ENCODE measurements around the gene HOXB6.

Gene HOXB6

GRCh38 chr17:48609033-48609432, 4.2 kb upstream of the HOXB6 start:
- no peak for DNase-seq

- no peak for DNase-seq
Observed at GRCh38 chr17:48608494-48608834, 3.7 kb upstream of the HOXB6 start.

- no peak for DNase-seq
Observed at GRCh38 chr17:48606892-48607614, 2.3 kb upstream of the HOXB6 start.

GRCh38 chr17:48605991-48606891, 1.5 kb upstream of the HOXB6 start:
- DNase-seq = no peak

- DNase-seq = no peak
Observed at GRCh38 chr17:48605409-48605919, 678 bp upstream of the HOXB6 start.

GRCh38 chr17:48603959-48604769, 622 bp downstream of the HOXB6 start:
- DNase-seq = no peak

- no peak for DNase-seq
Observed at GRCh38 chr17:48601539-48602425, 3.0 kb downstream of the HOXB6 start.

- no peak for DNase-seq
Observed at GRCh38 chr17:48601207-48601538, 3.6 kb downstream of the HOXB6 start.

GRCh38 chr17:48600244-48601098, 4.3 kb downstream of the HOXB6 start:
- DNase-seq = no peak

- no peak for DNase-seq
Observed at GRCh38 chr17:48599354-48599753, 5.4 kb downstream of the HOXB6 start.

GRCh38 chr17:48598736-48599135, 6.0 kb downstream of the HOXB6 start:
- DNase-seq = no peak

- no peak for DNase-seq
Observed at GRCh38 chr17:48597778-48598631, 6.8 kb downstream of the HOXB6 start.

- no peak for DNase-seq
Observed at GRCh38 chr17:48597528-48597777, 7.3 kb downstream of the HOXB6 start.

GRCh38 chr17:48596735-48597527, 7.9 kb downstream of the HOXB6 start:
- no peak for DNase-seq

- no peak for DNase-seq
Observed at GRCh38 chr17:48596000-48596734, 8.6 kb downstream of the HOXB6 start.

GRCh38 chr17:48595278-48595999, 9.3 kb downstream of the HOXB6 start:
- DNase-seq = no peak

- DNase-seq = no peak
Observed at GRCh38 chr17:48594538-48595277, 10.1 kb downstream of the HOXB6 start.
